ELR (cell line): Measurements from ENCODE around the gene ENOX1.

Experiments
- DNase-seq: peaks from one replicate; pipeline ENCODE4 v3.0.0-alpha.2; 2015; ENCODE audit warnings: low read depth

ENOX1 gene

GRCh38 chr13:43245374-43245964 lies 541.3 kb downstream of the ENOX1 start:
- DNase-seq, result peak; percentile 96

- no peak for DNase-seq
Measured at GRCh38 chr13:43244481-43244880, 542.3 kb downstream of the ENOX1 start.

DNA sequence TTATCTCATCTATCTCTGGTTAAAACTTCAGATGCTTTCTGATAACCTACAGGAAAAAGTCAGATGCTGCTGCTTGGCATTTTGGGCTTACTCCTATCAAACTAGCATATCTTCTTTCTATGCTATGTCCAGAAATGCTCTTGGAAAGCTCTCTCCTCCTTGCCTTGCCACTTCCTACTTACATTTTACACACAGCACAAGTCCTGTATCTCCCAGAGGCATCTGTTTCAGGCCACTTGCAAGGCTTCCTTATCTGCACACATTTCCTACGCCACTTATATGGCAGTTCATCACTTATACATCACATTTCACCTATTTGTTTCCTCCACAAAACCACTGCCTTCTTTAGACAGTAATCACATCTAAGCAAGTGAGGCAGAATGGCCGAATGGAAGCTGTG lies 543.1 kb downstream of the ENOX1 start:
- DNase-seq, result no peak

DNA sequence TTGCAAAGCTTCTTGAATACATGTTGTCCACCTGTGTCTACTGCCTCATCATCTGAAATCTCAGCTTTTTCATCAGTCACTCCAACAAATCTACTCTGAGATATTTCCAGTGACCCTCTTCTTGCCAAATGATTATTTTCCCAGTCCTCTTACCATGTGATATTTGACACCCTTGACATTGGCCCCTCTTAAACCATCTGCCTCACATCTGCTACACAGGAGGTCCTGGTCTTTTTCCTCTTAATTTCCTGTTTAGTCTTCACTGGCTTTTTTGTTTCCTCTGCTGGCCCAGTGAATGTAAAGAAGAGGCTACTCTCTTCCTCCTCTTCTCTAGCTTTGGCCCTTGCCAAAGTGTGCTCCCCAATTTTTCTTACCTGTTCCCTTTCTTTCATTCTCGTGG lies 544.7 kb downstream of the ENOX1 start:
- DNase-seq, result no peak

- no peak for DNase-seq
Measured at GRCh38 chr13:43240278-43240677, 546.5 kb downstream of the ENOX1 start.

DNA sequence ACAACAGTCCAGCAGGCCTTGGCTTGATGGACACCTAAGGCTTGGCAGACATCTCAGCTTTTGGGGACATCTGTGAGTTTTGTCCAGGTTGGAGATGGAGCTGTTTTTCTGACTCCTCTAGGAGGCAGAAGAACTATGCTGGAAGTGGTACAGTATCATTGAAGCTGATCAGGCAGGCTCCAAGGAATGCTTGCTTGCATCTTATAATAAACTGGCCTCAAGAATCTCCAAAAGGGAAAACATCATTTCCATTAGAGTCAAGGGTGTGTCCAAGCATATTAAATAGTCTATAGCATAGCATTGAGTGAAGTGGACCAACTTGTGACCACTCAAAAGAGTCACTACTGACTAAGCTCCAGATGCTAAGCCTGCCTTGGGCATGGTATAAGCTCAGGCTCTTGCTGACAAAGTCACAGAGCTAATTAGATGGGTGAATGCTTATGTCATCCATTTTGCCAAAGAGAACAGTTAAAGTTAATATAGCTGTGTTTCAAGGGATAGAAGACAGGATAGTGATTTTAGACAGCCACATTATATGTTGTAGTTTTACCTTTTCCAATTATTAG lies 547.4 kb downstream of the ENOX1 start:
- DNase-seq, result peak; percentile 51

GRCh38 chr13:43238341-43239083 lies 548.3 kb downstream of the ENOX1 start:
- no peak for DNase-seq

DNA sequence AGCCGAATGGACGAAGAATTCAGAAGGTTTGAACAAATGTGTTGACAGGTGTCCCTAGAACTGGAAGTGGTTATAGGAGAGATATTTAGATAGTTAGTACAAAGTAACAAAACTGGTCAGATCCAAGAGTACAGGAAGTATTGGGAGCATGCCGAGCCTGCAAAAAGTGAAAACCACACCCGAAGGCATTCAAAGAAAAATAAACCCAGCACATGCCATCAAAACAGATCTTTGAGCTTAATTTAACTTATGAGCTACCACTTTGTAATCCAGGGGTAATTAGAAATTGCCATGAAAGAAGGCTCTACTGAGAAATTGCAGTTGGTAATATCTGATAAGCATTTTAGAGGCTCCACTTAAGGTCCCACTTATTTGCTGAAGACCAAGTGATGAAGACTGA lies 549.2 kb downstream of the ENOX1 start:
- DNase-seq, result no peak

DNA sequence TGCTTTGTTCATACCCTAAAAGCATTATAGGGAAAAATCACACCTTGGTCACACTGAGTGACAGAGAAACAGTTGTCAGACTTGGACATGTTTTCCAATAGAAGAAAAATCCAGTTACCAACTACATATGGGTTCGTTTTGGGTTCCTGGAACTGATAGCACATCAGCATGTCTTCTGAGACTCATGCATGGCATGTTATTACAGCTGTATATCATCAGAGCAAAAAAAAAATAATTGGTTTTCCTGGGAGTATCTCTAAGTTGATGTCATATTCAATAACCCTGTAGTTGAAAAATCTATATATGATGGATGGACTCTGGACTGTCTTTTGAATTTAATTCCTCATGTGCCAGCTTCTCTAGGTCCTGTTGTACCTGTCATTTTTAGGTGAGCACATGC lies 551.7 kb downstream of the ENOX1 start:
- no peak for DNase-seq

- DNase-seq, result peak; percentile 69
Measured at GRCh38 chr13:43232873-43233265, 553.9 kb downstream of the ENOX1 start.

DNA sequence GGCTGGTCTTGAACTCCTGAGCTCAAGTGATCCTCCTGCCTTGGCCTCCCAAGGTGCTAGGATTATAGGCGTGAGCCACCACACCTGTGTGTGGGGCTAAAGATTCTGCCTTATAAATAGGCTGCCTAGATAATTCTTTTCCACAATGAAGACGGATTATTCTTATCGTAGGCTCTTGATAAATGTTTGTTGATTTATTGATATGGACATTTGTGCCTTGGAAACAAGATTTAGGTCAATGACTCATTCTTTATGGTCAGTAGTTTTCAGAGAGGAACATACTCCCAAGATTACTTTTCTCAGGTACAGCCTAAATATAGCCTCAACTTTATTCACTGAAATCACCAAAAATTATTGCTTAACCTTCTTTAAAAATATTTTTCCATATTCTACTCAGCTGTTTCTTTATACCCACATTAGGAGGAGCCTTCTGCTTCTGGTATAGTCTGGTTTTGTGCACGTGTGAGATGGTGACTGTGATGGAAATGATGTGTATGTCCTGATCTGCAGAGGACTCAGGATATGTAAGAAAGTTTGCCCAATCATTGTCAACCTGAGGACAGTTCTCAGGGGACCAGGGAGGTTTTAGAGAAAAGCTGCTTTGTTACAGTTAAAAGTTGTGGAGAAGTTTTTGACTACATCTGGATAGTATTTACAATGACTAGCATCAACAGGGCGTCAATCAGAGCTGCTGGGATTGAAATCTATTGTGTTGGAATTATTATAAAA lies 554.5 kb downstream of the ENOX1 start:
- DNase-seq, result no peak

- no peak for DNase-seq
Measured at GRCh38 chr13:43230989-43231388, 555.8 kb downstream of the ENOX1 start.

GRCh38 chr13:43229506-43229905 lies 557.3 kb downstream of the ENOX1 start:
- DNase-seq, result peak; percentile 87

DNA sequence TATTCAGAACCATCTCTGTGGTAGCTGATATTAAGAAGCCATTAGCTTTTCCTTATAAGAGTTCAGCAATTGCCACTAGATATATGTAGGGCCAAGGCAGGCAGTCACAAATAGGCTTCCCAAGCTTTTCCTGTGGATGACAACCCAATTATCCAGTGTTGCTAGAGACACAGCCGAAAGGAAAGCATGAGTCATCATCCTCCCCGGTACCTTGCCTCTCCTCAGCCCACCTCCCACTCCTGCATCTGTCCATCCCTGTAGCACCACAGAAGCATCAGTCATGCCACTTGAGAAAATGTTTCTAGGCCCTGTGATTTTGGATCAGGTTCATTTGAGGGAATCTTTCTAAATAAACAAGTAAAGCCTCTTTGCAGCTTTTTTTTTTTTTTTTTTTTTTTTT lies 559.1 kb downstream of the ENOX1 start:
- DNase-seq, result peak; percentile 68

DNA sequence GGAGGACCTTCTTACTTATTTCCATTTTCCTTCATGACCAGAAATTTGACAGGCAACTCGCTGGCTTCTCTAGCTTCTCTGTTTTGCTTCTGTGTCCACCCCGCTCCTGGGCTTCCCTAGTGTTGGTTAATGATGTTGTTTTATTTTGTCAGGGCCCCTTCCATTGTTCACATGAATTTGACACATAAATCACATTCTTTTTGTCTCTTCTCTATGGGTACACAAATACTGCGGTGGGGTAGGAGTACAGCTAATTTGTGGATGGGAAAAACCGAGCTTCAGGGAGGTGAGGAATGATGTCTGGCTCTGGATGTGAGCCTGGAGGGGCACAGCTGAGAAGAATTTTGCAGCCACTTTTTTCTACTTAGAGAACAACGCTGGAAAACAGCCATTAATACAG lies 563.6 kb downstream of the ENOX1 start:
- DNase-seq, result no peak

DNA sequence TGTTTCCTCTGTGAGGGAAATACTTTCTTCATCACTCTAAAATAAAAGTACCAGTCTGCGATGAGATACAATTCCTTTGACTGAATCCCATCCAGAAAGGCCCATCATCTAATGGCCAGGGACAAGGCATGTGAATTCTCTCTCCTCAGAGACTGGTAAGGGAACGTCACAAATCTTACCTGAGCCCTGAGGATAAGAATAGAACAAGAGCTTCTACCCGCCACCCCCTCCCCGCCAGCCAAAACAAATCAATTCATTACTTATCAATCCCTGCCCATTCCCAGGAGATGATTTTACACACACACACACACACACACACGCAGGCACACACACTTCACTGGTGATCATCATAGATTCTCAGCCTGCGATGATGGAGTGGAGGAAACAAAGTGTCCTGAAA lies 564.7 kb downstream of the ENOX1 start:
- no peak for DNase-seq

- no peak for DNase-seq
Measured at GRCh38 chr13:43221611-43222010, 565.2 kb downstream of the ENOX1 start.

- no peak for DNase-seq
Measured at GRCh38 chr13:43220873-43221595, 565.7 kb downstream of the ENOX1 start.

GRCh38 chr13:43214124-43214523 lies 572.6 kb downstream of the ENOX1 start:
- no peak for DNase-seq

- DNase-seq, result no peak
Measured at GRCh38 chr13:43206838-43207237, 579.9 kb downstream of the ENOX1 start.

- DNase-seq, result no peak
Measured at GRCh38 chr13:43205416-43205815, 581.4 kb downstream of the ENOX1 start.

- no peak for DNase-seq
Measured at GRCh38 chr13:43204591-43204990, 582.2 kb downstream of the ENOX1 start.
